Neuronal stem cell (in vitro differentiated cells): Measurements from ENCODE around the gene CD83.

Experiments used
- DNase-seq: peaks from one replicate; pipeline ENCODE4 v3.0.0-alpha.2; 2013; ENCODE audit warnings: low spot score
- H2AFZ ChIP-seq: one replicate; pipeline ENCODE4 v1.6.1; 2013; ENCODE audit warnings: mild to moderate bottlenecking, low read length, inconsistent platforms
- H2AK5ac ChIP-seq: 2 replicates; pipeline ENCODE4 v1.6.1; 2013; ENCODE audit warnings: low read depth, mild to moderate bottlenecking, inconsistent platforms, low read length, moderate library complexity, mixed read lengths
- H2BK120ac ChIP-seq: 2 replicates; pipeline ENCODE4 v1.6.1; 2013; ENCODE audit warnings: low read depth, mild to moderate bottlenecking, inconsistent platforms, low read length, moderate library complexity, mixed read lengths
- H2BK12ac ChIP-seq: one replicate; pipeline ENCODE4 v1.6.1; 2013; ENCODE audit warnings: low read length, inconsistent platforms
- H2BK15ac ChIP-seq: 2 replicates; pipeline ENCODE4 v1.6.1; 2013; ENCODE audit warnings: mild to moderate bottlenecking, low read length, inconsistent platforms, mixed read lengths
- H2BK5ac ChIP-seq: one replicate; pipeline ENCODE4 v1.6.1; 2013; ENCODE audit warnings: inconsistent platforms, mild to moderate bottlenecking, low read length, moderate library complexity
- H3K14ac ChIP-seq: one replicate; pipeline ENCODE4 v1.6.1; 2013; ENCODE audit warnings: low read length, inconsistent platforms
- H3K18ac ChIP-seq: 2 replicates; pipeline ENCODE4 v1.6.1; 2013; ENCODE audit warnings: low read length, inconsistent platforms
- H3K23ac ChIP-seq: 2 replicates; pipeline ENCODE4 v1.6.1; 2013; ENCODE audit warnings: low read depth, mild to moderate bottlenecking, mixed read lengths, low read length, inconsistent platforms; ENCODE audit not compliant: poor library complexity
- H3K27ac ChIP-seq: replicated peaks from 3 replicates; pipeline ENCODE4 v1.5.1; 2013; ENCODE audit warnings: low read length, inconsistent platforms
- H3K27me3 ChIP-seq, 3 experiments: 2 replicates each; pipeline ENCODE4 v1.6.1; 2013; ENCODE audit warnings: low read length in 3 of 3, mild to moderate bottlenecking in 2 of 3, inconsistent platforms in 1 of 3, low read depth in 1 of 3, mixed read lengths in 1 of 3, moderate library complexity in 1 of 3; ENCODE audit not compliant: control insufficient read depth in 3 of 3, insufficient read depth in 3 of 3
- H3K36me3 ChIP-seq, 2 donors: replicated peaks in 1 of 2; 2 replicates each; pipeline ENCODE4 v1.6.1; 2013; ENCODE audit warnings: low read length in 2 of 2; ENCODE audit not compliant: control insufficient read depth in 2 of 2, insufficient read depth in 2 of 2
- H3K4ac ChIP-seq: 2 replicates; pipeline ENCODE4 v1.6.1; 2013; ENCODE audit warnings: inconsistent platforms, mild to moderate bottlenecking, low read length, moderate library complexity
- H3K4me1 ChIP-seq, 2 donors: 1 replicate in 1 of 2; 2 replicates in 1 of 2; pipeline ENCODE4 v1.6.1; 2013; ENCODE audit warnings: low read length in 2 of 2, low read depth in 1 of 2; ENCODE audit not compliant: control insufficient read depth in 2 of 2, insufficient read depth in 1 of 2
- H3K4me2 ChIP-seq: one replicate; pipeline ENCODE4 v1.6.1; 2013; ENCODE audit warnings: mild to moderate bottlenecking, low read length, inconsistent platforms; ENCODE audit not compliant: insufficient read depth, poor library complexity, severe bottlenecking
- H3K4me3 ChIP-seq, 2 donors: 2 replicates each; pipeline ENCODE4 v1.5.1; 2013; ENCODE audit warnings: low read length in 2 of 2, mild to moderate bottlenecking in 2 of 2, inconsistent platforms in 1 of 2, moderate library complexity in 1 of 2
- H3K79me1 ChIP-seq: one replicate; pipeline ENCODE4 v1.6.1; 2013; ENCODE audit warnings: low read depth, mild to moderate bottlenecking, inconsistent platforms, low read length, moderate library complexity
- H3K9ac ChIP-seq: one replicate; pipeline ENCODE4 v1.6.1; 2013; ENCODE audit warnings: mild to moderate bottlenecking, low read depth, low read length, inconsistent platforms; ENCODE audit not compliant: poor library complexity
- H3K9me3 ChIP-seq, 2 donors: replicated peaks in 1 of 2; 2 replicates each; pipeline versions ENCODE3 to v1.6.1; 2013; ENCODE audit warnings: low read length in 2 of 2, mild to moderate bottlenecking in 2 of 2, inconsistent platforms in 1 of 2, low read depth in 1 of 2, mixed read lengths in 1 of 2, moderate library complexity in 1 of 2; ENCODE audit not compliant: control insufficient read depth in 2 of 2, insufficient read depth in 1 of 2
- H4K8ac ChIP-seq: one replicate; pipeline ENCODE4 v1.6.1; 2013; ENCODE audit warnings: low read depth, mild to moderate bottlenecking, inconsistent platforms, low read length, moderate library complexity
- H4K91ac ChIP-seq: one replicate; pipeline ENCODE4 v1.6.1; 2013; ENCODE audit warnings: low read length, low read depth, mild to moderate bottlenecking, inconsistent platforms; ENCODE audit not compliant: poor library complexity
- WGBS, 2 donors: extraction: QIAGEN DNeasy Blood & Tissue Kit; methylation state at CpG; one replicate each; pipeline ENCODE4 v1.1.7; 2013; ENCODE audit warnings: missing lambda C conversion rate in 2 of 2, mixed read lengths in 1 of 2; ENCODE audit not compliant: insufficient read length in 2 of 2, insufficient replicate concordance in 1 of 2; ENCODE audit errors: extremely low coverage in 2 of 2; 5-methylcytosine and 5-hydroxymethylcytosine counted together

The CD83 gene

GRCh38 chr6:14142511-14143223 is 25.1 kb downstream of the CD83 start:
- H3K4ac ChIP-seq = no peak overlapping the region
- WGBS, 2 donors = no CpG with 5 or more reads among the region's 3 CpGs

GRCh38 chr6:14143305-14143704 is 25.7 kb downstream of the CD83 start:
- DNase-seq = no peak
- Histone ChIP-seq H4K8ac (no peak overlapping the region), H3K4me2 (no peak overlapping the region), H2AK5ac (no peak overlapping the region), H2BK12ac (no peak overlapping the region), H4K91ac (no peak overlapping the region), H3K23ac (no peak overlapping the region), H2BK15ac (no peak overlapping the region), H3K36me3 (no peaks in the 10 kb centered on the region), H3K4me1 (peaks cover 4% of the 10 kb centered on the region in 2 donors), H3K4me3 (no peak overlapping the region), H3K9ac (no peak overlapping the region), H3K14ac (no peak overlapping the region), H3K9me3 (no peaks in the 10 kb centered on the region), H3K79me1 (no peaks in the 10 kb centered on the region), H3K18ac (no peak overlapping the region), H2BK120ac (no peak overlapping the region), H2AFZ (no peak overlapping the region), H3K4ac (no peak overlapping the region), H2BK5ac (peak overlapping the region; percentile 29), H3K27ac (no peak overlapping the region), H3K27me3 (peaks cover 0 to 5% (median 0%) of the 10 kb centered on the region in 3 experiments)
- no CpG with 5 or more reads among the region's 4 CpGs for WGBS, 2 donors

More at GRCh38 chr6:14142511-14143223, 25.1 kb downstream of the CD83 start:
- Histone ChIP-seq H3K9me3 (no peaks in the 10 kb centered on the region), H3K27ac (no peak overlapping the region), H3K4me1 (peaks cover 4% of the 10 kb centered on the region in 2 donors), H3K4me2 (no peak overlapping the region), H2BK120ac (no peak overlapping the region), H2BK12ac (no peak overlapping the region), H2BK15ac (no peak overlapping the region), H2AFZ (no peak overlapping the region), H4K8ac (no peak overlapping the region), H3K36me3 (no peaks in the 10 kb centered on the region), H2AK5ac (no peak overlapping the region), H4K91ac (no peak overlapping the region), H3K79me1 (no peaks in the 10 kb centered on the region), H3K9ac (no peak overlapping the region), H3K23ac (no peak overlapping the region), H3K14ac (no peak overlapping the region), H3K4me3 (no peak overlapping the region), H3K18ac (no peak overlapping the region), H2BK5ac (no peak overlapping the region), H3K27me3 (no peaks in the 10 kb centered on the region)
- no peak for DNase-seq

GRCh38 chr6:14144678-14145113 is 27.1 kb downstream of the CD83 start:
- H3K4me3 ChIP-seq = no peak overlapping the region
- no peaks in the 10 kb centered on the region for H3K9me3 ChIP-seq
- no peak overlapping the region for H3K27ac ChIP-seq
- no peak overlapping the region for H2BK5ac ChIP-seq
- H4K8ac ChIP-seq = no peak overlapping the region
- H3K9ac ChIP-seq = no peak overlapping the region
- no peak overlapping the region for H2AK5ac ChIP-seq
- H3K23ac ChIP-seq = peak overlapping the region; percentile 68
- no peak overlapping the region for H3K14ac ChIP-seq
- no peak overlapping the region for H3K4me2 ChIP-seq
- peaks cover 0 to 11% (median 0%) of the 10 kb centered on the region in 3 experiments for H3K27me3 ChIP-seq
- DNase-seq = peak; percentile 62
- no peak overlapping the region for H3K4ac ChIP-seq
- H3K4me1 ChIP-seq = peaks cover 4% of the 10 kb centered on the region in 2 donors
- no peak overlapping the region for H2BK12ac ChIP-seq
- no CpG with 5 or more reads among the region's 8 CpGs for WGBS, 2 donors
- no peaks in the 10 kb centered on the region for H3K36me3 ChIP-seq
- peak overlapping the region; percentile 31 for H2AFZ ChIP-seq
- H3K79me1 ChIP-seq = no peaks in the 10 kb centered on the region
- H4K91ac ChIP-seq = no peak overlapping the region
- no peak overlapping the region for H3K18ac ChIP-seq
- H2BK120ac ChIP-seq = no peak overlapping the region
- H2BK15ac ChIP-seq = no peak overlapping the region

GRCh38 chr6:14146506-14147096 is 29.0 kb downstream of the CD83 start:
- no peak overlapping the region for H2BK120ac ChIP-seq
- no peak overlapping the region for H3K4me3 ChIP-seq
- H4K8ac ChIP-seq = no peak overlapping the region
- peaks cover 0 to 15% (median 0%) of the 10 kb centered on the region in 3 experiments for H3K27me3 ChIP-seq
- no peak overlapping the region for H3K14ac ChIP-seq
- H3K4me2 ChIP-seq = no peak overlapping the region
- H3K4ac ChIP-seq = no peak overlapping the region
- no peak overlapping the region for H2BK12ac ChIP-seq
- peak overlapping the region; percentile 42 for H2AFZ ChIP-seq
- no peak overlapping the region for H3K9ac ChIP-seq
- H3K4me1 ChIP-seq = peaks cover 4% of the 10 kb centered on the region in 2 donors
- no peak overlapping the region for H3K27ac ChIP-seq
- no peak overlapping the region for H2BK15ac ChIP-seq
- no peak overlapping the region for H4K91ac ChIP-seq
- H2AK5ac ChIP-seq = no peak overlapping the region
- no peaks in the 10 kb centered on the region for H3K9me3 ChIP-seq
- no peak for DNase-seq
- H3K18ac ChIP-seq = no peak overlapping the region
- no peaks in the 10 kb centered on the region for H3K36me3 ChIP-seq
- no CpG with 5 or more reads among the region's 10 CpGs for WGBS, 2 donors
- H3K23ac ChIP-seq = no peak overlapping the region
- H2BK5ac ChIP-seq = no peak overlapping the region
- H3K79me1 ChIP-seq = peaks cover 3% of the 10 kb centered on the region
